KG1 (cell line): ENCODE measurements around the gene XG.
"Not testable (repeated sequence)": the region's sequence is repeated elsewhere in the genome, so short reads cannot be mapped to it uniquely, and the experiment has no call there.

Experiments used
- DNase-seq: peaks from one replicate; lab custom pipeline; 2025; lab: John Stamatoyannopoulos, UW

Gene XG

GRCh38 chrX:2735270-2735669 lies 16.6 kb upstream of the XG start:
- DNase-seq = no peak

- DNase-seq = no peak
Observed at GRCh38 chrX:2740672-2741071, 11.2 kb upstream of the XG start.

- no peak for DNase-seq
Observed at GRCh38 chrX:2741386-2741785, 10.5 kb upstream of the XG start.

- not testable (repeated sequence) for DNase-seq
Observed at GRCh38 chrX:2746250-2746649, 5.6 kb upstream of the XG start.

- DNase-seq = no peak
Observed at GRCh38 chrX:2748171-2748814, 3.5 kb upstream of the XG start.

GRCh38 chrX:2748815-2749188 lies 3.0 kb upstream of the XG start:
- DNase-seq = no peak

- DNase-seq = no peak
Observed at GRCh38 chrX:2751291-2751690, 549 bp upstream of the XG start.

GRCh38 chrX:2752441-2752840 lies 601 bp downstream of the XG start:
- DNase-seq = not testable (repeated sequence)

- not testable (repeated sequence) for DNase-seq
Observed at GRCh38 chrX:2755163-2755715, 3.4 kb downstream of the XG start.

- no peak for DNase-seq
Observed at GRCh38 chrX:2756548-2756947, 4.7 kb downstream of the XG start.

GRCh38 chrX:2761246-2761645 lies 9.4 kb downstream of the XG start:
- no peak for DNase-seq

GRCh38 chrX:2762671-2763070 lies 10.8 kb downstream of the XG start:
- DNase-seq = not testable (repeated sequence)

GRCh38 chrX:2764766-2765548 lies 13.1 kb downstream of the XG start:
- DNase-seq = not testable (repeated sequence)

GRCh38 chrX:2765549-2765830 lies 13.7 kb downstream of the XG start:
- DNase-seq = no peak

GRCh38 chrX:2766906-2767305 lies 15.1 kb downstream of the XG start:
- no peak for DNase-seq

GRCh38 chrX:2767631-2768455 lies 16.0 kb downstream of the XG start:
- no peak for DNase-seq

GRCh38 chrX:2769615-2770014 lies 17.8 kb downstream of the XG start:
- no peak for DNase-seq

GRCh38 chrX:2773166-2774055 lies 21.6 kb downstream of the XG start:
- not testable (repeated sequence) for DNase-seq

- no peak for DNase-seq
Observed at GRCh38 chrX:2774057-2774456, 22.2 kb downstream of the XG start.

GRCh38 chrX:2774776-2775175 lies 22.9 kb downstream of the XG start:
- DNase-seq = no peak

- DNase-seq = not testable (repeated sequence)
Observed at GRCh38 chrX:2780472-2781225, 28.8 kb downstream of the XG start.
